ENCODE results near the gene LIMS2. TPM values are rescaled to one million over a fixed set of nuclear protein-coding genes. Genes with fewer than 3 reads are reported as not detected.
A peak's percentile ranks its signal among the peaks of the same experiment; 100 is the strongest.

The LIMS2 gene
- total RNA-seq, 2 donors from 2014 or later, result 9.6 to 21.4 TPM

- peak in 1 of 4 donors; percentile 1 for DNase-seq
- Histone ChIP-seq H3K36me3 (replicated peaks in 1 of 2; ENCODE audit: insufficient read depth in 1 of 2, low read depth in 2 of 2) (no peaks in the 10 kb centered on the region), H3K4me1 (peaks cover 13% of the 10 kb centered on the region), H3K4me3 (no peak overlapping the region), H3K27me3 (peaks cover 0 to 6% of the 10 kb centered on the region in 2 donors), H3K27ac (peak overlapping the region in 2 of 4 donors; percentile 28 to 29), H3K9me3 (no peaks in the 10 kb centered on the region)
- TF ChIP-seq, protein P1, sequence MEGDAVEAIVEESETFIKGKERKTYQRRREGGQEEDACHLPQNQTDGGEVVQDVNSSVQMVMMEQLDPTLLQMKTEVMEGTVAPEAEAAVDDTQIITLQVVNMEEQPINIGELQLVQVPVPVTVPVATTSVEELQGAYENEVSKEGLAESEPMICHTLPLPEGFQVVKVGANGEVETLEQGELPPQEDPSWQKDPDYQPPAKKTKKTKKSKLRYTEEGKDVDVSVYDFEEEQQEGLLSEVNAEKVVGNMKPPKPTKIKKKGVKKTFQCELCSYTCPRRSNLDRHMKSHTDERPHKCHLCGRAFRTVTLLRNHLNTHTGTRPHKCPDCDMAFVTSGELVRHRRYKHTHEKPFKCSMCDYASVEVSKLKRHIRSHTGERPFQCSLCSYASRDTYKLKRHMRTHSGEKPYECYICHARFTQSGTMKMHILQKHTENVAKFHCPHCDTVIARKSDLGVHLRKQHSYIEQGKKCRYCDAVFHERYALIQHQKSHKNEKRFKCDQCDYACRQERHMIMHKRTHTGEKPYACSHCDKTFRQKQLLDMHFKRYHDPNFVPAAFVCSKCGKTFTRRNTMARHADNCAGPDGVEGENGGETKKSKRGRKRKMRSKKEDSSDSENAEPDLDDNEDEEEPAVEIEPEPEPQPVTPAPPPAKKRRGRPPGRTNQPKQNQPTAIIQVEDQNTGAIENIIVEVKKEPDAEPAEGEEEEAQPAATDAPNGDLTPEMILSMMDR (IDR thresholded peaks at IDR 0.05), result no peak
- no peak for TF ChIP-seq POLR2A (IDR thresholded peaks at IDR 0.05)
- intact Hi-C loops (cut with DNase I), result no loop called here
- ATAC-seq, result no peak
- 79 to 91% methylated on average over 16 to 17 of the region's 17 CpGs for WGBS, 2 donors
These were observed 1.9 kb downstream of the LIMS2 start for GRCh38 chr2:127673291-127674069.

DNA sequence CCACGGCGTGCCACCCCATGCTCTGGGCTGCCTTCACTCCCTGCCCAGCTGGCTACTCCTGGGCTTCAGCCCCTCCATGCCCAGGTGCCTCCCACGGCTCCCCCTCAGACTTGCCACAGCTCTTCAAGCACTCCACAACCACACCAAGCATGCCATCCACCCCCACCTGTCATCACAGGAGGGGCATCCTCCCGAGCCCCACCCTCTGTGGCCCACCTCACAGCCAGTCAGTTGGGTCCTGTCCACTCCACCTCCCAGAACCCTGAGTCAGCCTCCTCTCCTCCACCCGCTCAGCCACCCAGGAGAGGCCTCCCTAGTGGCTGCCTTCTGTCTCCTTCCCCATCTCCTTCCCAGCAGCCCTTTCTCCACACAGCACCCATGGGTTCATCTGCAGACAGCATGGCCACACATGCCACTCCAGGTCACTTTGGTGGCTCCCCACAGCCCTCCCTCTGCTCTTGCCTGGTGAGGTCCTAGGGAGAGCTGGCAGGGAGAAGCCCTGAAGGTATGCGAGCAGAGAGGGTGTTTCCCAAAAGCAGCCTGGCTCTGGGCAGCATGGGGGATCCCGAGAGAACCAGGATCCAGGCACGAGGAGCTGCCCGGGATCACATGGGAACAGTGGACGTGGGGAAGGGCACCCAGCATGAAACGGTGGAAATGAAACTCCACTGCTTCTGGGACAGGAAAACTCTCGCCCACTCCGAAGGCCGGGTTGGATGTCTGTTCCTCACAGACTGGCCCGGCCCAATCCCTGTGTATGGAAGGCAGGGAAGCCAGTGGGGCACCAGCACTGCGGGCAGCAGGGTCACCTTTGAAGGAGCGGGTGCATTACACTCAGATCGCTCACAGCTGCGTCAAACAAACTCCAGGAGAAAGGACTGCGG, 2.7 kb downstream of the LIMS2 start:
- Histone ChIP-seq H3K36me3 (replicated peaks in 1 of 2; ENCODE audit: insufficient read depth in 1 of 2, low read depth in 2 of 2) (no peaks in the 10 kb centered on the region), H3K27me3 (peaks cover 0 to 6% of the 10 kb centered on the region in 2 donors), H3K4me3 (no peak overlapping the region), H3K27ac (peak overlapping the region in 1 of 4 donors; percentile 19), H3K4me1 (peaks cover 13% of the 10 kb centered on the region), H3K9me3 (no peaks in the 10 kb centered on the region)
- intact Hi-C loops (cut with DNase I), result no loop called here
- ATAC-seq, result no peak
- DNase-seq, result peak in 1 of 4 donors; percentile 1
- 68 to 76% methylated on average over 20 of the region's 20 CpGs for WGBS, 2 donors
- TF ChIP-seq, protein P1 (IDR thresholded peaks at IDR 0.05), result no peak
- no peak for TF ChIP-seq POLR2A (IDR thresholded peaks at IDR 0.05)

DNA sequence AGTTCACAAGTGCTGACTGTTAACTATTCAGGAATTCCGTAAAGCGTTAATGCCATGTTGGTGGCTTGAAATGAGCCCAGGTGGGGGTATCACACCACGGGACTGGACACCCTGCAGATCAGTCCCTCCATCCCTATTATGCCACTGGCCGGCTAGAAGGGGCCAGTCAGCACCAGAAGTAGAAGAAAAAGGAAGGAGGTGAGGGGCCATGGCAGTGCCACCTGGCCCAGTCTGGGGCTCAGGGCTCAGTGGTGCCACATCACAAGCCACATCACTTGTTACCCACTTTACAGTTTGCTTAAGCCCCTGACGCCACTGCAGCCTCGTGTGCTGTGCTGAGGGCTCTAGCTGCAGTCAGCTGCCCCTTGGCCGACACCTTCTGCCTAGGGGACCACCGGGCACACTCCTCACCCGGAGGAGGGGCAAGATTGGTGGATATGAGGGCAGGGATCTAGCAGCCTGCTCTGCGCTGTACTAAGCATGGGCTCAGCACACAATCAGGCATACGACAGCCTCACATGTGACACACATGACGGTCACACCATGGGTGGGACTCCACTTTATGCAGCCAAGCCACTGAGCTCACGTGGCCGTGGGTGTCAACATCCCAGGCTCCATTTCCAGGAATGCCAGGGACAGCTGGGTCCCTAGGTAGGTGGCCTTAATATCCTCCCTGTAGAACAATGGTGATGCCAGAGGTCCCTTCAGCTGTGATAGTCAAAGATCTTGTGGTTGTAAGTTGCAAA, 3.6 kb downstream of the LIMS2 start:
- Histone ChIP-seq H3K4me3 (no peak overlapping the region), H3K27me3 (peaks cover 0 to 6% of the 10 kb centered on the region in 2 donors), H3K4me1 (peaks cover 13% of the 10 kb centered on the region), H3K27ac (no peak overlapping the region), H3K36me3 (replicated peaks in 1 of 2; ENCODE audit: insufficient read depth in 1 of 2, low read depth in 2 of 2) (no peaks in the 10 kb centered on the region), H3K9me3 (no peaks in the 10 kb centered on the region)
- intact Hi-C loops (cut with DNase I), result no loop called here
- ATAC-seq (no peak), DNase-seq (peak in 1 of 4 donors; percentile 0)
- 66 to 69% methylated on average over 8 to 14 of the region's 14 CpGs for WGBS, 2 donors
- TF ChIP-seq, protein P1 (IDR thresholded peaks at IDR 0.05), result no peak
- TF ChIP-seq POLR2A (IDR thresholded peaks at IDR 0.05), result no peak

GRCh38 chr2:127670957-127671290, 4.4 kb downstream of the LIMS2 start:
- no peaks in the 10 kb centered on the region for H3K9me3 ChIP-seq
- no peak for ATAC-seq
- TF ChIP-seq POLR2A (IDR thresholded peaks at IDR 0.05), result no peak
- TF ChIP-seq, protein P1 (IDR thresholded peaks at IDR 0.05), result no peak
- H3K27me3 ChIP-seq, result peaks cover 0 to 5% of the 10 kb centered on the region in 2 donors
- DNase-seq, result no peak
- intact Hi-C loops (cut with DNase I), result no loop called here
- H3K27ac ChIP-seq, result no peak overlapping the region
- no peak overlapping the region for H3K4me3 ChIP-seq
- H3K4me1 ChIP-seq, result peaks cover 10% of the 10 kb centered on the region
- WGBS, 2 donors, result 70 to 76% methylated on average over 5 of the region's 5 CpGs
- no peaks in the 10 kb centered on the region for H3K36me3 ChIP-seq (replicated peaks in 1 of 2; ENCODE audit: insufficient read depth in 1 of 2, low read depth in 2 of 2)

Measured in body of pancreas (tissue), 4 donors.